ENCODE results near the gene ARMCX2.

- no peak for TF ChIP-seq TAF1 (IDR thresholded peaks at IDR 0.05; ENCODE audit: low read depth)
- no peak for TF ChIP-seq TCF12 (IDR thresholded peaks at IDR 0.05; ENCODE audit: low read depth)
- no peak for TF ChIP-seq CREB1 (IDR thresholded peaks at IDR 0.05; ENCODE audit: low read depth)
These were observed 2.2 kb downstream of the ARMCX2 start for GRCh38 chrX:101657495-101657894.

All from Ishikawa (cell line).